Stimulated activated CD8-positive, alpha-beta memory T cell treated with anti-CD3 and anti-CD28 coated beads, Interleukin-12 subunit alpha, Interleukin-12 subunit beta, amount 100 ng/mL, for 24 hours (primary cell): ENCODE results near the gene C6orf62.
"Not testable (repeated sequence)": the region's sequence is repeated elsewhere in the genome, so short reads cannot be mapped to it uniquely, and the experiment has no call there.

Experiments
- DNase-seq: peaks from one replicate; pipeline ENCODE4 v3.0.0-alpha.2; 2020; ENCODE audit errors: extremely low read depth

The C6orf62 gene

DNA sequence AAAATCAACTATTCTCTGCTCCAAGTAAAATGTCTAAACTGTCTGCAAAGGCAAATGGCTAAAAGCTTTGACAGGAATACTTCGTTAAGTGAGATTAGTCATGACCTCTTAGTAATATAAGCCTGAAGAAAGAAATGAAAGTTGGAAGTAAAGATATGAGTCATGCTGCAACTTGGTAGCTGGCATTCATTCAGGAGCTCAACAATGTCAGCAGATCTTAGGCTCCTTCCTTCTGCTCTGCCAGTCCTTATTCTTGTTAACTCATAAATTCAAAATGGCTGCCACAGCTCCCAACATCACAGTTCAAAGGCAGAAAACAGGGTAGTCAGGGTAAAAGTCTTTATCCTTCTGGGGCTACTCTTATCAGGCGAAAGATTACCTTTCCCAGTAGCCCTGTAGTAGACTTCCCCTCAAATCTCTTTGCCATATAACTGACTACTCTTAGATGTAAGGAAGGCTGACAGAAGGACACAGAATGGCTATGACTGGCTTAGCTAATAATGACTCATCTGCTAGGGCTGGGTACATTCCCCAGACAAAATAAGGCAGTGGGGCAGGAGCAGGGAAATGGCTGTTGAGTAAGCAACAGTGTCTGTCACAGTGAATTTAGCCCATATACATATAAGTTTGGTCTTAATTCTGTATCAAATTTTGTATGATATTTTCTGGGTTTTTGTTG lies 24.4 kb upstream of the C6orf62 start:
- DNase-seq = no peak

DNA sequence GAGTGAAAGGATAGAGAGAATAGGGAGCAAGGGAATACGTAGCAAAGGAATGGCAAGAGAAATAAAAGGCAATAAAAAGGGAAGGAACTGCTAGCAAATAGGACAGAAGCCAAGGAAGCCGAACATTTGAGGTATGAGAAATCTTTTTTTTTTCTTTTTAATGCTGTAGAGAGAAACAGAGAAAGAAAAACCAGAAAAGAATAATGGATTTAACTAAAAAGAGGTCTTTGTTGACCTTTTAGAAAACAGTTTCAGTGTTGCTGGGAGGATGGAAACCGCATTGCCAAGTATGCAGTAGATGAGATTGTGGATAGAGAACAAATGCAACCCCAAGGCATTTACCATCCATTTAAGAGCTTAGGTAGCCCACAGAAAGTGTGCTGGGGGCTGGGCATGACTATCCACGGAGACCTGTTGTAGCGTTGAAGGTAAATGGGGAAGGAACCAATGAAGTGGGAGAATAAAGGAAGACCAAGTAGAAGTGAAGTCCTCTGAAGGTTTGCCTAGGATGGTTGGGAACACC lies 23.3 kb upstream of the C6orf62 start:
- no peak for DNase-seq

- no peak for DNase-seq
Measured at GRCh38 chr6:24740861-24741260, 21.9 kb upstream of the C6orf62 start.

DNA sequence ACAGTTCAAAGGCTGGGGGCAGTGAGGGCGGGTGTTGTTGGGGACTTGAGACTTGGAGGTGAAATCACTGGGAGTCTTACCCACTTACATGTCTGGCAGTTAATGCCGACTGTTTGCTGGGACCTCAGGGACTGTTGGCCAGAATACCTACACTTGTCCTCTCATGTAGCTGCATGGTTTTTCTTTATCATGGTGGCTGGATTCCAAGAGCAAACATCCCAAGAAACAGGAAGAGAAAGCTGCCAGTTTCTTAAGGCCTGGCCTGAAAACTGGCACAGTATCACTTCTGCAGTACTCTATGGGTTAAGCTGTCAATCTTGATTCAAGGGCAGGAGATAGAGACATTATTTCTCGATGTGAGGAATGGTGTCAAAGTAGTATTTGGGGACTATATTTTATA lies 19.8 kb upstream of the C6orf62 start:
- no peak for DNase-seq

- not testable (repeated sequence) for DNase-seq
Measured at GRCh38 chr6:24734710-24735109, 15.8 kb upstream of the C6orf62 start.

DNA sequence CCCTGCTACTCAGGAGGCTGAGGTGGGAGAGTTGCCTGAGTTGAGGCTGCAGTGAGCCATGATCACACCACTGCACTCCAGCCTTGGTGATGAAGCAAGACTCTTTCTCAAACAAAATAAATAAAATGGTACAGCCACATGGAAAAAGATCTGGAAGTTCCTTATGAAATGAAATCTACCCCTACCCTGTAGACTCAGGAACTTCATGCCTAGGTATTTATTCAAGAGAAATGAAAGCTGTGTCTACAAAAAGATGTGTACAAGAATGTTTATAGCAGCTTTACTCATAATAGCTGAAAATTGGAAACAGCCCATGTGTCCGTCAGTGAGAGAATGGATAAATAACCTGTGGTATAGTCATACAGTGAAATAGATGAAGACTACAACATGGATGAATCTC lies 15.2 kb upstream of the C6orf62 start:
- no peak for DNase-seq

- DNase-seq = not testable (repeated sequence)
Measured at GRCh38 chr6:24731456-24732134, 12.6 kb upstream of the C6orf62 start.

- DNase-seq = not testable (repeated sequence)
Measured at GRCh38 chr6:24730653-24731052, 11.7 kb upstream of the C6orf62 start.

DNA sequence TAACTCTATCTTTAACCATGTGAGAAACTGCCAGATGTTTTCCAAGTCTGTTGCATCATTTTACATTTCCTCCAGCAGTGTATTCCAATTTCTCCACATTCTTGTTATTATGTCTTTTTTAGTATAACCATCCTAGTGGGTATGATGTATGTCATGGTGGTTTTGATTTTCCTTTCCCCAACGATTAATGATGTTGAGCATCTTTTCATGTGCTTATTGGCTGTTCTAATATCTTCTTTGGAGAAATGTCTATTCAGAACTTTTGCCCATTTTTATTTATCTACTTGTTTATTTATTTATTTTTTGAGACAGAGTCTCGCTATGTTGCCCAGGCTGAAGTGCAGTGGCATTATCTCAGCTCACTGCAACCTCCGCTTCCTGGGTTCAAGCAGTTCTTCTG lies 4.3 kb upstream of the C6orf62 start:
- DNase-seq = no peak

DNA sequence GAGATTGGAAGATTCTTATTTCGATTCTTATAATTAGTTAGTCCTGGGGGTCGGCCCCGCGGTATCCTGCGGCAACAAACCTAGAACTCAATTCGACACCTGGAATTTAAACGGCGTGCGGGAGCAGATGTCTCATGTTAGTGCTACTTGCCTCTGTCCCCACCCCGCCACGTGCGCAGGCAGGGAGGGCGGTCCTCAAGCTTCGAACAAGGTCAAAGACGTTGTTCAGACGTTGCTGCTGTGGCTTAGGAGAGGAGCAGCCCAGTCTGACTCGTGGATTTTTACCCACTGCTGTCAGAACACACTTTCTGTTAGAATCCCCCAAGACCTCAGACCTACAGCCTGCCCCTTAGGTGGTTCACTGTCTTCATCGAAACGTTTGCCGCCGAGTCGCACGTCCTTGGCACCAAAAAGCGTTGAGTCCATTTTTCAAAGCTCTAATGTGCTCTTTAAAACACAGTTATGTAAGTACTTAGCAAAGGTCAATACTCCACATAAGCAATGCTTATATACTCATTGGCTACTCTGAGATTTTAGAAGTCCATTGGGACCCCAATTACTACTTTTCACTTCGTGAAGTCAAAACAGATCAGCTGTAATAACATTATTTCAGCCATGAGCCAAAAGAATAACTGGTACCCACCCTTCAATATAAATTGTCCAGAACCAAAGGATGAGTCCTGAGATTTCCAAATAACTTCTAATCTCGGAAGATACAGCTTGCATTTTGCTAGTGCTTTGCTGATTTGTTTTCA lies 2.7 kb upstream of the C6orf62 start:
- no peak for DNase-seq

DNA sequence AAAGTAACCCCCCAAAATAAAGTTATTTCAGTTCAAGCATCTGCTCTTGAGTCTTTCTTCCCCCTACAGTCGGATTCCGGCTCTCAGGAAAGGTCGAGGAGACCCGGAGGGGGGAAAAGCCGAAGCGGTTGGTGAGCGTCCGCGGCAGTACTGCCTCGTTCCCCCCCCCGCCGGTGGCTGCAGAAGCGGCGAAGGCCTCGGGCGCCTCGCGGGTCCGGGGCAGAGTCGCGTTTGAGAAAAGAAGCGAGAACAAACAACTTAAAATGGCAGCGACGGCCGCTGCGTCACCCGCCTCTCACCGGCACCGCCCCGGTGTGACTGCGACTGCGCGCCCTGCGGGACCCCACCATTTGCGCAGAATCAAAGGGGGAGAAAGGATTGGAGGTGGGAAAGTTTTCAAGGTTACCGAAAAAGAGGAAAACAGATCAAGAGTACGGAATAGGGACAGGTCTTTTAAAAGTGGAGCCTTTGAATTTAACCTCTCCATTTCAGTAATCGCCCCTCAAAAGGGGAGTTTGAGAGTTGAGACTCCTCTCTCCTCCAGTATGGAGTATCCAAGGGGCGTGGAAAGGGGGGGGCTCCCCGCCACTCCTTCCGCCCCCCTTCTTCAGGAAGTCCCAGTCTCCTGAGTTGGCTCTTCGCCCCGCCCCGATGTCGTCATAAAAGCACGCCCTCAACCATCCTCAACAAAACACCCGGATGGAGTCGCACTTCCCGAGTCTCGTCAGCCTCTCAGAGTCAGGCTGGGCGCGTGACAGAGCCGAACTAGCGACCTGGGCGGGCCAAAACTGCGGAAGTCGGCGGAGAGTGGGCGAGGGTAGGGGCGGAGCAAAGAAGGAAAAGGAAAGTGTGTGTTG lies 1.9 kb upstream of the C6orf62 start:
- DNase-seq = peak; percentile 99

DNA sequence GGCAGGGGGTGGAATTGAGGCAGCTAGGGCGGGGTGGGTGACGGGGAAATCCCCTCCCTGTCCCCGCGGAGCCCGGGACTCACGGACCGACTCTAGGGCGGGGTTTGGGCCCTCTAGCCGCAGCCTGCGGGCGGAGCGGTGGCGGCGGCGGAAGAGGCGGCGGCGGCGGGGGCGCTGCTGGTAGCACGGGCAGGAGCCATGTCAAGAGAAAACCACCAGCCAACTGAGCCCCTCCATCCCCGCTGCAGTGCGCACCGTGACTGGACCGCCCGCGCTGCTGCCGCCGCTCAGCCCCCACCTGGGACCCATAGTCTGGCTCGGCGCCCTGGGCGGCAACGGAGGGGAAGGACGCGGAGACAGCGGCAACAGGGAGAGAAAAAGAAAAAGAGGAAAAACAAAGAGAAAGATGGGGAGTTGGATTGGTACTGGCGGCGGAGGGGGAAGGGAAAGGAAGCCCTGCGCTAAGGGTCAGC lies 1.2 kb upstream of the C6orf62 start:
- DNase-seq = peak; percentile 64

GRCh38 chr6:24718449-24719124 lies 367 bp downstream of the C6orf62 start:
- DNase-seq = no peak

DNA sequence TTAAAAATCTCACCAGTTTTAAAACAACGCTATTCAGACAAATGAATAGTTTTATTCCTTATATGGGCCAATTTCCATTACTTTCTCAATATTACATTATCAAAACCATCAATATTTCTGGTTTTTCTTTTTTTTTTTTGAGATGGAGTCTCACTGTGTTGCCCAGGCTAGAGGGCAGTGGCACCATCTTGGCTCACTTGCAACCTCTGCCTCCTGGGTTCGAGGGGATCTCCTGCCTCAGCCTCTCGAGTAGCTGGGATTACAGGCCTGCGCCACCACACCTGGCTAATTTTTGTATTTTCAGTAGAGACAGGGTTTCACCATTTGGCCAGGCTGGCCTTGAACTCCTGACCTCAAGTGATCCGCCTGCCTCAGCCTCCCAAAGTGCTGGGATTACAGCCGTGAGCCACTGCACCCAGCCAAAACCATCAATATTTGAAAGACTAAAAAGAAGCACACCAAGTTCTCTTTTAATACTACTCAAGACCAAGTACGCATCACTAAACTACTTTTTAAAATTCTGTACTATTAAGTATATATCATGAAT lies 2.3 kb downstream of the C6orf62 start:
- not testable (repeated sequence) for DNase-seq

GRCh38 chr6:24710519-24711303 lies 8.2 kb downstream of the C6orf62 start:
- no peak for DNase-seq

DNA sequence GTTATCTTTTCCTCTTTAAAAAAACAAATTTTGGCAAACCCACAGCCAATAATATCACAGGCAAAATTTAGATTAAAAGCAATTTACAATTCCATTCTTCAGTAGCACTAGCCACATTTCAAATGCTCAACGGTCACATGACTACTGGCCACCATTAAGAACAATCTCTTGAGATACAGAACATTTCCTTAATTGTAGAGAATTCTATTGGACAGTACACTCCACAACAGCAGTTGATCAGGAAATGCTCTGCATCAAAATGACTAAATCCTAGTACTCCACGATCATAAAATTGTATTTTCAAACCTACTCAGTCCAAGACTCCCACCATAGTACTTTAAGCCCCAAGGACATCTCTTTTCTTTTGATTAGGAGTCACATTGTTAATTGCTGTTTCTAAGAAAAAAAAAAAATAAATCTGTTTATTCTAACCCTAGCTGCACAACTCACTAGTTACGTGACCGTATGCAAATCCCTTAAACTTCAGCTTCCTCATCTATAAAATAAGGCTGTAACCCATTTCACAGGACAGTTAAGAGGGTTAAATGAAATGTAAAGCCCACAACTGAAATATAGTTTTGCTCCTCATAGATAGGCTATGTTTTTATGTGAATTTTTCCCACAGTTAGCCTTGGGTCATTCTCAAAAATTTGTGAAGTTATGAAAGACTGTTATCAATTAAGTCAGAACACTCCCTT lies 9.8 kb downstream of the C6orf62 start:
- DNase-seq = no peak

GRCh38 chr6:24708612-24709011 lies 10.3 kb downstream of the C6orf62 start:
- no peak for DNase-seq

GRCh38 chr6:24704468-24704867 lies 14.5 kb downstream of the C6orf62 start:
- no peak for DNase-seq

- no peak for DNase-seq
Measured at GRCh38 chr6:24702720-24703282, 16.2 kb downstream of the C6orf62 start.
